Gastroesophageal sphincter (tissue), 4 donors: ENCODE results near the gene FYCO1. TPM values are rescaled to one million over a fixed set of nuclear protein-coding genes. Genes with fewer than 3 reads are reported as not detected.

Experiments used
- ATAC-seq: fragments of 150-250 bp; one replicate; pipeline ENCODE4 v1.9.1; 2016; ENCODE audit warnings: mild to moderate bottlenecking, moderate library complexity
- H3K27ac ChIP-seq, 4 donors: fragments of 200-600 bp; sonication (generic) in 3 of 4; 1 replicate in 3 of 4; 2 replicates in 1 of 4; pipeline ENCODE4 v1.5.1; 2016 to 2019
- H3K27me3 ChIP-seq: fragments of 200-600 bp; sonication (generic); one replicate; pipeline ENCODE4 v1.5.1; 2019
- H3K36me3 ChIP-seq, 2 donors: fragments of 200-600 bp; sonication (generic); one replicate each; pipeline ENCODE4 v1.5.1; 2019; ENCODE audit warnings: control low read depth in 1 of 2
- H3K4me1 ChIP-seq, 3 donors: fragments of 200-600 bp; sonication (generic); 1 replicate in 2 of 3; 2 replicates in 1 of 3; pipeline ENCODE4 v1.5.1; 2016 to 2019; ENCODE audit warnings: control low read depth in 2 of 3
- H3K4me3 ChIP-seq, 2 donors: fragments of 200-600 bp; sonication (generic); one replicate each; pipeline ENCODE4 v1.5.1; 2019; ENCODE audit warnings: mild to moderate bottlenecking in 1 of 2, moderate library complexity in 1 of 2
- H3K9me3 ChIP-seq, 3 donors: fragments of 200-600 bp; sonication (generic); one replicate each; pipeline ENCODE4 v1.5.1; 2017 to 2019; ENCODE audit warnings: control low read depth in 2 of 3
- EP300 ChIP-seq: sonication (generic); formaldehyde crosslinking; IDR thresholded peaks from one replicate; pipeline ENCODE4 v1.6.1; 2017; ENCODE audit warnings: antibody characterized with exemption, mild to moderate bottlenecking
- POLR2A ChIP-seq, 2 donors: fragments of 450-650 bp; IDR thresholded peaks; one replicate each; pipeline ENCODE4 v1.6.1; 2017; ENCODE audit warnings: antibody characterized with exemption in 2 of 2, mild to moderate bottlenecking in 2 of 2, moderate library complexity in 1 of 2
- POLR2AphosphoS5 ChIP-seq: sonication (generic); formaldehyde crosslinking; IDR thresholded peaks from one replicate; pipeline ENCODE4 v1.6.1; 2017; ENCODE audit warnings: antibody characterized with exemption
- WGBS, 2 donors: methylation state at CpG; one replicate each; pipeline ENCODE4 v1.1.5; 2018; ENCODE audit warnings: low coverage in 1 of 2; 5-methylcytosine and 5-hydroxymethylcytosine counted together
- total RNA-seq, 4 donors: library from RNA; depleted of rRNA; stranded (reverse); fragments of >200 nt; gene quantifications; one replicate each; pipeline ENCODE4 v1.1.0, GENCODE V29; 2016
- TF ChIP-seq, protein P1 (sequence below), 4 experiments: fragments of 200-600 bp in 2 of 4; fragments of 450-650 bp in 2 of 4; sonication (generic) in 1 of 4; IDR thresholded peaks; one replicate each; pipeline ENCODE4 v1.5.1; 2017 to 2019; ENCODE audit warnings: antibody characterized with exemption in 4 of 4, mild to moderate bottlenecking in 2 of 4, moderate library complexity in 2 of 4

Gene FYCO1
- total RNA-seq, 4 donors from 2014 or later: 66.8 to 144 (median 97.3) TPM

DNA sequence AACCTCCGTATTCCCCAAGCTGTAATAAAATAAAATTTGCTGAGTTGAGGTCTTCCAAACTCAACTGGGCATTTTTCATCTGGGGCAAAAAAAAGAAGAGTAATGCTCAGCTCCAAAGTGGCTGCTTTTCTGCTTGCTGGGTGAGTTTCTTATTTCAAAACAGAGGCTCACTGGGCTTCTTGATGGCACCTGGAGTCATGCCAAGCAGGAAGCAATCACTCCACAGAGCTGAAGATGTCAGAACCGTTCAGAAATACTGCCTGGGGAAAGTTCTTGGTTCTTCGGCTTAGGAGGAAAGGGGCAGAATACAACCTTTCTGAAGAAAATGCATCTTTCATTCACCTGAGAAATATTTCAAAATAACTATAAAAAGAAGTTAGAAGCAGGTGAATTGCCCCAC is 105.2 kb downstream of the FYCO1 start:
- H3K4me1 ChIP-seq: no peaks in the 10 kb centered on the region
- 45 to 58% methylated on average over 3 of the region's 3 CpGs for WGBS, 2 donors
- no peak overlapping the region for H3K27ac ChIP-seq
- no peaks in the 10 kb centered on the region for H3K36me3 ChIP-seq
- no peak for ATAC-seq
- TF ChIP-seq, protein P1, sequence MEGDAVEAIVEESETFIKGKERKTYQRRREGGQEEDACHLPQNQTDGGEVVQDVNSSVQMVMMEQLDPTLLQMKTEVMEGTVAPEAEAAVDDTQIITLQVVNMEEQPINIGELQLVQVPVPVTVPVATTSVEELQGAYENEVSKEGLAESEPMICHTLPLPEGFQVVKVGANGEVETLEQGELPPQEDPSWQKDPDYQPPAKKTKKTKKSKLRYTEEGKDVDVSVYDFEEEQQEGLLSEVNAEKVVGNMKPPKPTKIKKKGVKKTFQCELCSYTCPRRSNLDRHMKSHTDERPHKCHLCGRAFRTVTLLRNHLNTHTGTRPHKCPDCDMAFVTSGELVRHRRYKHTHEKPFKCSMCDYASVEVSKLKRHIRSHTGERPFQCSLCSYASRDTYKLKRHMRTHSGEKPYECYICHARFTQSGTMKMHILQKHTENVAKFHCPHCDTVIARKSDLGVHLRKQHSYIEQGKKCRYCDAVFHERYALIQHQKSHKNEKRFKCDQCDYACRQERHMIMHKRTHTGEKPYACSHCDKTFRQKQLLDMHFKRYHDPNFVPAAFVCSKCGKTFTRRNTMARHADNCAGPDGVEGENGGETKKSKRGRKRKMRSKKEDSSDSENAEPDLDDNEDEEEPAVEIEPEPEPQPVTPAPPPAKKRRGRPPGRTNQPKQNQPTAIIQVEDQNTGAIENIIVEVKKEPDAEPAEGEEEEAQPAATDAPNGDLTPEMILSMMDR (IDR thresholded peaks at IDR 0.05): no peak
- TF ChIP-seq EP300: no peak
- no peak for TF ChIP-seq POLR2A (IDR thresholded peaks at IDR 0.05)
- no peak for TF ChIP-seq POLR2AphosphoS5
- H3K4me3 ChIP-seq: no peak overlapping the region
- no peaks in the 10 kb centered on the region for H3K27me3 ChIP-seq
- H3K9me3 ChIP-seq: no peaks in the 10 kb centered on the region

DNA sequence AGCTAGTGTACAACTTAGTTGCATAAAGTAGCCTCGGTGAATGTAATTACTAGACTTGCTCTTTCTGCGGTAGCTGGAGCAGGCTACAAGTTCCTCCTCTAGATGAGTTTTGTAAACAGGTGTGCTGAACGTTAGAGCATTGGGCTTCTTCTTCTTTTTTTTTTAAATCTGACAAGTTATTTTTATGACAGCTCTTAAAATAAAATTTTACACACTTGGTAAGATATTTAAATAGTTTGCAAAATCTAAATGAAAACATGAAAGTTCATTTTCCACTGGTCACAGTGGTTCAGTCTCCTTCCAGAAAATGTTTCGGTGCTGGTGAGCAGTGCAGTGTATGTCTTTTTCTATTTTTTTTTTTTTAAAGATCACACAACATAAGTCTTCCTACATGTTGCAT is 106.3 kb downstream of the FYCO1 start:
- no peaks in the 10 kb centered on the region for H3K27me3 ChIP-seq
- no peak for ATAC-seq
- WGBS, 2 donors: 82% methylated on average over 4 of the region's 4 CpGs
- H3K27ac ChIP-seq: no peak overlapping the region
- no peak overlapping the region for H3K4me3 ChIP-seq
- no peaks in the 10 kb centered on the region for H3K36me3 ChIP-seq
- no peaks in the 10 kb centered on the region for H3K4me1 ChIP-seq
- no peaks in the 10 kb centered on the region for H3K9me3 ChIP-seq
- TF ChIP-seq, protein P1 (IDR thresholded peaks at IDR 0.05): no peak

DNA sequence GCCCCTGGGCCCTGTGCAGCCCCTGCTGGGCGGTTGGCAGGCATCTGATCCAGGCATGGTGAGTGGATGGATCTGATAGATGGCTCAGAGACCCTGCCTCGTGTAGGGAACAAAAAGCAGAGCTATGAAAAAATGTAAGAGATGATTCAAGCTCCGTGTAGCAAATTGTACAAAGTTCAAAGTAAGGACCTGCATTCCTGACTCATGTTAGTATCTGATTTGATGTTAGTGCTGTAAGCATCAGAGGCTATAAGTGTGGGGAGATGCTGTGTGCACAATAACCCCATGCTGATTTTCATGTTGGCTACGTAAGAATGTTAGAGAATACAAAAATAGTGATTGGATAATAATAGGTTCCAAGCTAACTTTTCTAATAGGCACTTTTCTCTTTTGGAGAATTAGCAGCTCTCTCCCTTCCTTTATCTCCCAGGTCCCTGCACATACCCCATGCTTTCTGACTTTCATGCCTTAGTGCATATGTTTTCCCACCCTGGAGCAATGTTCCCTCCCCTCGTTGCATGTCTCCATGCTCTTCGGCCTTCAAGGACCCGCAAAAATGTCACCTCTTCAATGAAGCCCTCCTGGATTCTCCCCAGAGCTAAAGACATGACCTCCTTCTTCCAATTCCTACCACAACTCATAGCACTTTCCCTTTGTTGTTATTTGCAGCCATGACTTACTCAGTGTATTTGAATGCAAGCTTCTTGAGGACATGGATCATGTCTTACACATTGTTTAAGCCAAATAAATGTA is 107.7 kb downstream of the FYCO1 start:
- Histone ChIP-seq H3K27me3 (no peaks in the 10 kb centered on the region), H3K4me3 (no peak overlapping the region), H3K9me3 (no peaks in the 10 kb centered on the region), H3K27ac (no peak overlapping the region), H3K4me1 (no peaks in the 10 kb centered on the region), H3K36me3 (no peaks in the 10 kb centered on the region)
- TF ChIP-seq, protein P1 (IDR thresholded peaks at IDR 0.05): no peak
- no peak for TF ChIP-seq POLR2AphosphoS5
- TF ChIP-seq POLR2A (IDR thresholded peaks at IDR 0.05): no peak
- TF ChIP-seq EP300: no peak
- 43 to 66% methylated on average over 3 to 5 of the region's 7 CpGs for WGBS, 2 donors
- ATAC-seq: no peak

DNA sequence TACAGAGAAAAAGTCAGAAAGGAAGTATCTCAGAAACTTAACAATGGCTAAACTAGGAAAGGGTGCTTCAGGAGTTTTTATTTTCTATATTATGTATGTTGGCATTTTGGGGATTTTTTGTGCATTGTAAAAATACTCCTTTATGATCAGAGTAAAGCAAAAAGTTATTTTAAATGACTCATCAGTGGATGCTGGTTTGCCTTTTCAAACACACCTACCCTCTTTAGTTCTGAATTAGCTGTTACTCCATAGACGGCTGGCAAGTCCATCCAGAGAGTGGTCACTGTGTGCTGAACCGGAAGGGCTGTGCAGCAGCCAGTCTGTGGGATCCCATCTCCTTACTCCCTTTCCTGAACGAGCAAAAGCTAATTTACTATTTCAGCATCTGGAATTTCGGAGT is 108.3 kb downstream of the FYCO1 start:
- no peaks in the 10 kb centered on the region for H3K9me3 ChIP-seq
- no peaks in the 10 kb centered on the region for H3K27me3 ChIP-seq
- ATAC-seq: no peak
- TF ChIP-seq POLR2A (IDR thresholded peaks at IDR 0.05) (no peak), EP300 (no peak), POLR2AphosphoS5 (no peak)
- TF ChIP-seq, protein P1 (IDR thresholded peaks at IDR 0.05): no peak
- no peaks in the 10 kb centered on the region for H3K4me1 ChIP-seq
- H3K4me3 ChIP-seq: no peak overlapping the region
- 62 to 70% methylated on average over 3 of the region's 4 CpGs for WGBS, 2 donors
- no peaks in the 10 kb centered on the region for H3K36me3 ChIP-seq
- no peak overlapping the region for H3K27ac ChIP-seq

DNA sequence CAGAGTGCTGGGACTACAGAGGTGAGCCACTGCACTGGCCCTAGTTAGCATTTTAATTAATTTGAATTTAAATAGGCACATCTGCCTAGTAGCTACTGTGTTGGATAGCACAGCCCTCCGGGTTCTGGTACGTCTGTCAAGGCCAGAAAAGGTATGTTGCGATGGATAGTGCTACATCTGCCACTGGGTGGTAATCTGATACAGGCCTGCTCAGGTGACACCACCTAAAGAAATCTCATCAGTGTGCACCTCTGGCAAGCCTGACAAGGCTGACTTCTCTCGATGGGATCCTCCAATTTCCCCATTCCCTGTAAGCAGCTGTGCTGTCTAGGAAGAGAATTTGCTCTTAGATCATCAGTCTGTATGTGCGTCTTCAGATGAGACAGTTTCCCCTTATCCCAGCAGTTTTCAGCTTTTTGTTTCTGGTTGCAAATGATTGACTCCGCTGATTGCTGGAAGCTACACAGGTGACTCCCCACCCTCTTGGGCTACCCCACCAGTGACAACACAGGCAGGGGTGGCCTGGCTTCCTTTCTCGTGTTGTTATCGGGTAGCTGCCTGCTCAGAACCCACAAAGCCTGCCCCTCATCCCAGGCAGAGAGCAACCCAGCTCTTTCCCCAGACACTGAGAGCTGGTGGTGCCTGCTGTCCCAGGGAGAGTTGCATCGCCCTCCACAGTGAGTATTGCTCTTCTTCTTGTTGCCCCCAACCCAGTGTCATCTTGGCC is 109.5 kb downstream of the FYCO1 start, which contains the start of gene CCR9:
CCR9 (plus strand) TSS at position 565 of the 727 bp plus-strand sequence. CDS start 8,391 bp downstream, outside the sequence.
- H3K36me3 ChIP-seq: no peaks in the 10 kb centered on the region
- H3K27me3 ChIP-seq: no peaks in the 10 kb centered on the region
- H3K27ac ChIP-seq: no peak within 1 kb of the TSS
- H3K4me1 ChIP-seq: no peaks in the 10 kb centered on the region
- no peak for ATAC-seq
- WGBS, 2 donors: 67 to 87% methylated on average over 1 to 9 of the region's 9 CpGs
- no peak within 1 kb of the TSS for H3K4me3 ChIP-seq
- H3K9me3 ChIP-seq: no peaks in the 10 kb centered on the region
- no peak for TF ChIP-seq POLR2AphosphoS5
- TF ChIP-seq, protein P1 (IDR thresholded peaks at IDR 0.05): no peak
- no peak for TF ChIP-seq EP300
- no peak for TF ChIP-seq POLR2A (IDR thresholded peaks at IDR 0.05)
